ENCODE measurements around the gene ECEL1. TPM values are rescaled to one million over a fixed set of nuclear protein-coding genes. Genes with fewer than 3 reads are reported as not detected.

ECEL1 gene
- total and polyA plus RNA-seq, 2 donors (not counting 1 experiment from before 2014, with no cell fraction given) = 0.47 TPM; not detected in 1

GRCh38 chr2:232466221-232466620, 21.4 kb downstream of the ECEL1 start:
- no peak overlapping the region for H3K27ac Mint-ChIP-seq
- peaks cover 9% of the 10 kb centered on the region for H3K4me1 Mint-ChIP-seq

GRCh38 chr2:232465061-232465460, 22.6 kb downstream of the ECEL1 start:
- H3K4me1 Mint-ChIP-seq = peaks cover 9% of the 10 kb centered on the region
- H3K4me1 ChIP-seq (ENCODE audit: control insufficient read depth in 2 of 2, insufficient read depth in 2 of 2, low read length in 2 of 2) = peaks cover 0 to 4% of the 10 kb centered on the region in 2 donors
- H3K9me3 Mint-ChIP-seq (ENCODE audit: insufficient read depth) = no peaks in the 10 kb centered on the region
- no peak for ATAC-seq (ENCODE audit: low read depth)
- POLR2A ChIA-PET = no interaction called here
- H3K27ac ChIP-seq (ENCODE audit: low read length in 2 of 2) = no peak overlapping the region
- H3K4me3 Mint-ChIP-seq = no peak overlapping the region
- no peaks in the 10 kb centered on the region for H3K9me3 ChIP-seq (ENCODE audit: control extremely low read depth in 1 of 3, control insufficient read depth in 2 of 3, insufficient read depth in 1 of 3, low read length in 2 of 3)
- H3K4me3 ChIP-seq (ENCODE audit: control extremely low read depth in 1 of 5, extremely low read depth in 1 of 5, insufficient read depth in 1 of 5, low read depth in 2 of 5, low read length in 4 of 5) = no peak overlapping the region
- H3K27ac Mint-ChIP-seq = no peak overlapping the region
- no peak for TF ChIP-seq EZH2 (IDR thresholded peaks at IDR 0.05; ENCODE audit: borderline replicate concordance, insufficient read depth, low read depth, low read length, poor library complexity, severe bottlenecking)
- H2AFZ ChIP-seq (ENCODE audit: insufficient read depth, low read depth, low read length, poor library complexity, severe bottlenecking) = no peak overlapping the region
- intact Hi-C loops (cut with micrococcal nuclease) = no loop called here
- CTCF ChIA-PET = interaction anchor here (0.6 kb wide), 1 partner anchor 23 kb away, joined by 3 read pairs; no protein-coding TSS in a partner anchor
- peaks cover 4% of the 10 kb centered on the region for H3K27me3 Mint-ChIP-seq
- no peaks in the 10 kb centered on the region for H3K79me2 ChIP-seq (ENCODE audit: control insufficient read depth, insufficient read depth, low read length)
- no peaks in the 10 kb centered on the region for H3K27me3 ChIP-seq (replicated peaks in 1 of 4; ENCODE audit: control extremely low read depth in 1 of 4, control insufficient read depth in 3 of 4, insufficient read depth in 4 of 4, low read length in 3 of 4)
- no peak overlapping the region for H3K9ac ChIP-seq (ENCODE audit: low read length)
- H3K36me3 ChIP-seq (replicated peaks in 1 of 2; ENCODE audit: control extremely low read depth in 1 of 2, control insufficient read depth in 1 of 2, extremely low read depth in 1 of 2, insufficient read depth in 2 of 2, low read length in 1 of 2) = no peaks in the 10 kb centered on the region
- 97% methylated on average over 3 of the region's 6 CpGs for WGBS (ENCODE audit: insufficient coverage)
- DNase-seq = no peak
- no peaks in the 10 kb centered on the region for H4K20me1 ChIP-seq (ENCODE audit: control insufficient read depth, insufficient read depth, low read length, poor library complexity, severe bottlenecking)
- H3K4me2 ChIP-seq (replicated peaks; ENCODE audit: low read depth, low read length, poor library complexity, severe bottlenecking) = no peak overlapping the region

More at GRCh38 chr2:232466221-232466620, 21.4 kb downstream of the ECEL1 start:
- Histone ChIP-seq H2AFZ (ENCODE audit: insufficient read depth, low read depth, low read length, poor library complexity, severe bottlenecking) (peak overlapping the region; percentile 40), H3K4me2 (replicated peaks; ENCODE audit: low read depth, low read length, poor library complexity, severe bottlenecking) (no peak overlapping the region), H3K27ac (ENCODE audit: low read length in 2 of 2) (no peak overlapping the region), H3K79me2 (ENCODE audit: control insufficient read depth, insufficient read depth, low read length) (no peaks in the 10 kb centered on the region), H3K36me3 (replicated peaks in 1 of 2; ENCODE audit: control extremely low read depth in 1 of 2, control insufficient read depth in 1 of 2, extremely low read depth in 1 of 2, insufficient read depth in 2 of 2, low read length in 1 of 2) (no peaks in the 10 kb centered on the region), H3K4me1 (ENCODE audit: control insufficient read depth in 2 of 2, insufficient read depth in 2 of 2, low read length in 2 of 2) (peaks cover 0 to 4% of the 10 kb centered on the region in 2 donors), H3K27me3 (replicated peaks in 1 of 4; ENCODE audit: control extremely low read depth in 1 of 4, control insufficient read depth in 3 of 4, insufficient read depth in 4 of 4, low read length in 3 of 4) (no peaks in the 10 kb centered on the region), H3K9me3 (ENCODE audit: control extremely low read depth in 1 of 3, control insufficient read depth in 2 of 3, insufficient read depth in 1 of 3, low read length in 2 of 3) (no peaks in the 10 kb centered on the region), H4K20me1 (ENCODE audit: control insufficient read depth, insufficient read depth, low read length, poor library complexity, severe bottlenecking) (no peaks in the 10 kb centered on the region), H3K4me3 (ENCODE audit: control extremely low read depth in 1 of 5, extremely low read depth in 1 of 5, insufficient read depth in 1 of 5, low read depth in 2 of 5, low read length in 4 of 5) (no peak overlapping the region), H3K9ac (ENCODE audit: low read length) (no peak overlapping the region)
- ATAC-seq (ENCODE audit: low read depth) (no peak), DNase-seq (no peak)
- TF ChIP-seq CTCF (IDR thresholded peaks at IDR 0.05) (no peak), EZH2 (IDR thresholded peaks at IDR 0.05; ENCODE audit: borderline replicate concordance, insufficient read depth, low read depth, low read length, poor library complexity, severe bottlenecking) (no peak)
- ChIA-PET POLR2A (no interaction called here), CTCF (no interaction called here)
- Mint-ChIP-seq H3K9me3 (ENCODE audit: insufficient read depth) (no peaks in the 10 kb centered on the region), H3K27me3 (peaks cover 5% of the 10 kb centered on the region), H3K4me3 (no peak overlapping the region)
- 63% methylated on average over 4 of the region's 7 CpGs for WGBS (ENCODE audit: insufficient coverage)
- intact Hi-C loops (cut with micrococcal nuclease) = no loop called here

Measured in B cell (primary cell).